HCT116 (cell line): Measurements from ENCODE around the gene PIM1. TPM values are rescaled to one million over a fixed set of nuclear protein-coding genes. Genes with fewer than 3 reads are reported as not detected.
"Not testable (repeated sequence)": the region's sequence is repeated elsewhere in the genome, so short reads cannot be mapped to it uniquely, and the experiment has no call there.

ENCODE experiments used
- ATAC-seq: fragments of 200-7000 bp; cut with Tn5 transposase; 2 replicates; pipeline ENCODE4 v1.9.1; 2020; ENCODE audit warnings: mild to moderate bottlenecking, moderate library complexity
- BruUV-seq: library from RNA; stranded (reverse); fragments of 400-500 nt; replicated peaks from 2 replicates; lab custom pipeline; 2021; lab: Mats Ljungman, UMichigan
- CTCF ChIA-PET: fragments of 300-600 bp; sonication (Branson Sonifier 250); formaldehyde crosslinking; loops from one replicate; lab custom pipeline; 2021; ENCODE audit warnings: antibody characterized with exemption; lab: Charles Lee
- POLR2A ChIA-PET: fragments of 300-600, 350-600 bp; sonication (Branson Sonifier 250); formaldehyde crosslinking; loops from one replicate; lab custom pipeline; 2021; ENCODE audit warnings: antibody characterized with exemption; lab: Charles Lee
- RAD21 ChIA-PET, 2 experiments: fragments of 300-600 bp; sonication (Branson Sonifier 250); formaldehyde crosslinking; loops; one replicate each; lab custom pipeline; 2023; ENCODE audit warnings: low total read pairs in 2 of 2; ENCODE audit not compliant: uncharacterized antibody in 2 of 2, unreplicated experiment in 2 of 2, low non-redundant PET in 1 of 2; lab: Charles Lee
- DNase-seq: peaks from one replicate; pipeline ENCODE4 v3.0.0-alpha.2; 2010; ENCODE audit warnings: low read depth, low spot score
- H2AFZ ChIP-seq: fragments of 200-600 bp; shearing (Covaris generic), sonication (generic); 2 replicates; pipeline ENCODE4 v1.6.1; 2017; ENCODE audit warnings: low read depth, mixed run types, mixed read lengths, antibody characterized with exemption, low read length; ENCODE audit not compliant: poor library complexity, severe bottlenecking
- H3K27ac ChIP-seq: 2 replicates; pipeline ENCODE4 v1.5.1; 2012; ENCODE audit warnings: low read depth, low read length
- H3K27me3 ChIP-seq: fragments of 200-600 bp; sonication (generic); 2 replicates; pipeline ENCODE4 v1.6.1; 2016; ENCODE audit warnings: mixed run types, low read length, mixed read lengths; ENCODE audit not compliant: insufficient read depth
- H3K36me3 ChIP-seq, 2 experiments: fragments of 200-500 bp in 1 of 2; fragments of 200-600 bp in 1 of 2; sonication (Bioruptor generic) in 1 of 2; sonication (generic) in 1 of 2; 2 replicates each; pipeline versions ENCODE4 v1.5.1 to v1.6.1; 2014 to 2016; ENCODE audit warnings: low read length in 2 of 2, inconsistent platforms in 1 of 2, mixed read lengths in 1 of 2, mixed run types in 1 of 2; ENCODE audit not compliant: insufficient read depth in 2 of 2, control insufficient read depth in 1 of 2
- H3K4me1 ChIP-seq, 2 experiments: fragments of 200-600 bp in 1 of 2; sonication (generic) in 1 of 2; 2 replicates each; pipeline versions ENCODE4 v1.5.1 to v1.6.1; 2012 to 2017; ENCODE audit warnings: low read length in 2 of 2, inconsistent platforms in 1 of 2, mild to moderate bottlenecking in 1 of 2, mixed read lengths in 1 of 2, mixed run types in 1 of 2, moderate library complexity in 1 of 2; ENCODE audit not compliant: insufficient read depth in 2 of 2, control insufficient read depth in 1 of 2
- H3K4me2 ChIP-seq: fragments of 200-600 bp; sonication (generic); 2 replicates; pipeline ENCODE4 v1.6.1; 2017; ENCODE audit warnings: mixed run types, low read length, mixed read lengths
- H3K4me3 ChIP-seq, 2 experiments: fragments of 200-600 bp in 1 of 2; sonication (generic) in 1 of 2; replicated peaks in 1 of 2; 2 replicates each; pipeline ENCODE4 v1.5.1; 2011 to 2016; ENCODE audit warnings: low read length in 2 of 2, control low read depth in 1 of 2, low read depth in 1 of 2, mild to moderate bottlenecking in 1 of 2, mixed read lengths in 1 of 2, mixed run types in 1 of 2
- H3K79me2 ChIP-seq: fragments of 200-600 bp; sonication (generic); 2 replicates; pipeline ENCODE4 v1.6.1; 2017; ENCODE audit warnings: mild to moderate bottlenecking, mixed run types, low read length, moderate library complexity, mixed read lengths; ENCODE audit not compliant: insufficient read depth
- H3K9ac ChIP-seq: fragments of 200-600 bp; sonication (generic); 2 replicates; pipeline ENCODE4 v1.6.1; 2016; ENCODE audit warnings: low read length, mixed read lengths
- H3K9me2 ChIP-seq: fragments of 200-600 bp; sonication (generic), shearing (Covaris generic); 2 replicates; pipeline ENCODE4 v1.6.1; 2017; ENCODE audit warnings: mixed run types, mild to moderate bottlenecking, moderate library complexity; ENCODE audit not compliant: insufficient read depth
- H3K9me3 ChIP-seq, 2 experiments: fragments of 200-500 bp in 1 of 2; fragments of 200-600 bp in 1 of 2; sonication (Bioruptor generic) in 1 of 2; sonication (generic) in 1 of 2; 2 replicates each; pipeline ENCODE4 v1.6.1; 2014 to 2017; ENCODE audit warnings: low read length in 2 of 2, mixed read lengths in 2 of 2, inconsistent platforms in 1 of 2, low read depth in 1 of 2, mild to moderate bottlenecking in 1 of 2, mixed run types in 1 of 2, moderate library complexity in 1 of 2; ENCODE audit not compliant: control insufficient read depth in 1 of 2, insufficient read depth in 1 of 2
- H4K20me1 ChIP-seq: fragments of 200-600 bp; sonication (generic), shearing (Covaris generic); 2 replicates; pipeline ENCODE4 v1.6.1; 2017; ENCODE audit warnings: mixed run types, mild to moderate bottlenecking, moderate library complexity; ENCODE audit not compliant: insufficient read depth
- RAD21 ChIP-seq: IDR thresholded peaks from 2 replicates; pipeline ENCODE4 v1.6.1; 2012; ENCODE audit warnings: low read depth, mild to moderate bottlenecking
- ZFX ChIP-seq: fragments of 450-650 bp; IDR thresholded peaks from 2 replicates; pipeline ENCODE4 v1.6.1; 2017
- intact Hi-C: fragments of 100-400 bp; cut with micrococcal nuclease; formaldehyde crosslinking; loops from 2 replicates; pipeline ENCODE4 v1.10.0; 2022
- total RNA-seq: library from RNA; stranded (reverse); gene quantifications from one replicate; pipeline ENCODE4 v1.2.1, GENCODE V29; 2021; ENCODE audit not compliant: unreplicated experiment

PIM1 gene
- total RNA-seq, 1 experiment from 2014 or later, result 26.2 TPM

- intact Hi-C loops, result no loop called here
- H3K9ac ChIP-seq, result no peak overlapping the region
- ATAC-seq, result no peak
Measured at GRCh38 chr6:37127961-37128862, 41.7 kb upstream of the PIM1 start.

GRCh38 chr6:37128863-37129443 is 41.0 kb upstream of the PIM1 start:
- H3K27me3 ChIP-seq, H3K36me3 ChIP-seq, ATAC-seq, H3K4me2 ChIP-seq, H3K9ac ChIP-seq, H3K27ac ChIP-seq, DNase-seq, CTCF ChIA-PET, H3K9me3 ChIP-seq, H4K20me1 ChIP-seq, BruUV-seq, H3K4me3 ChIP-seq, RAD21 ChIA-PET, H3K9me2 ChIP-seq, H3K79me2 ChIP-seq, intact Hi-C loops, H2AFZ ChIP-seq, POLR2A ChIA-PET: not testable (repeated sequence)
- H3K4me1 ChIP-seq, result peaks cover 19 to 41% of the 10 kb centered on the region in 2 experiments

More at GRCh38 chr6:37127961-37128862, 41.7 kb upstream of the PIM1 start:
- H3K36me3 ChIP-seq, result no peaks in the 10 kb centered on the region
- H2AFZ ChIP-seq, result no peak overlapping the region
- H3K9me3 ChIP-seq, result no peaks in the 10 kb centered on the region
- no peaks in the 10 kb centered on the region for H3K27me3 ChIP-seq
- CTCF ChIA-PET, result interaction anchor here (0.8 kb wide), 1 partner anchor 18 kb away, joined by 3 read pairs; no protein-coding TSS in a partner anchor
- no peak overlapping the region for H3K4me3 ChIP-seq
- no peak for DNase-seq
- 0 out of 2 replicates have a peak, but pooled peaks have one; percentile 19 for TF ChIP-seq RAD21
- no peak for TF ChIP-seq ZFX
- TF ChIP-seq, all 23 proteins: peak for 1
- Histone ChIP-seq H4K20me1 (no peaks in the 10 kb centered on the region), H3K4me1 (peaks cover 15 to 35% of the 10 kb centered on the region in 2 experiments), H3K27ac (no peak overlapping the region), H3K4me2 (no peak overlapping the region), H3K79me2 (no peaks in the 10 kb centered on the region), H3K9me2 (no peaks in the 10 kb centered on the region; the same call in 1 of the 2 replicates)
- BruUV-seq, result no TSS peak
- ChIA-PET POLR2A (interaction anchor here (1.0 kb wide), 1 partner anchor 9 kb away, joined by 6 read pairs; no protein-coding TSS in a partner anchor), RAD21 (no interaction called here)
